H1 (cell line): Measurements from ENCODE around the gene ABHD12B. TPM values are rescaled to one million over a fixed set of nuclear protein-coding genes. Genes with fewer than 3 reads are reported as not detected.

Experiments used
- CTCF ChIA-PET: fragments of 300-600 bp; sonication (Branson Sonifier 250); formaldehyde crosslinking; loops from one replicate; lab custom pipeline; 2021; ENCODE audit not compliant: partially characterized antibody; lab: Charles Lee
- POLR2A ChIA-PET: fragments of 300-600 bp; sonication (Branson Sonifier 250); formaldehyde crosslinking; loops from one replicate; lab custom pipeline; 2021; ENCODE audit warnings: inconsistent platforms; ENCODE audit not compliant: partially characterized antibody; lab: Charles Lee
- DNase-seq, 2 experiments: peaks; one replicate each; pipeline versions ENCODE4 v3.0.0 to v3.0.0-alpha.2; 2010 to 2022; ENCODE audit warnings: low spot score in 2 of 2, low read depth in 1 of 2, mixed read lengths in 1 of 2
- FAIRE-seq: peaks from 2 replicates; lab custom pipeline; 2011; peaks lifted over from hg19 to GRCh38; lab: Jason Lieb, UNC
- H2AFZ ChIP-seq: 2 replicates; pipeline ENCODE4 v1.8.1; 2012; ENCODE audit warnings: low read length, inconsistent platforms
- H2AK5ac ChIP-seq: 2 replicates; pipeline ENCODE4 v1.6.1; 2013; ENCODE audit warnings: low read depth, low read length
- H2BK120ac ChIP-seq: replicated peaks from 2 replicates; pipeline ENCODE3; 2013; ENCODE audit warnings: low read depth, low read length, inconsistent platforms
- H2BK12ac ChIP-seq: 2 replicates; pipeline ENCODE4 v1.6.1; 2013; ENCODE audit warnings: low read depth, low read length
- H2BK15ac ChIP-seq: 2 replicates; pipeline ENCODE4 v1.6.1; 2013; ENCODE audit warnings: low read length
- H2BK20ac ChIP-seq: 2 replicates; pipeline ENCODE4 v1.6.1; 2013; ENCODE audit warnings: low read length
- H2BK5ac ChIP-seq: 2 replicates; pipeline ENCODE4 v1.6.1; 2013; ENCODE audit warnings: low read depth, low read length
- H3K14ac ChIP-seq: 2 replicates; pipeline ENCODE4 v1.6.1; 2013; ENCODE audit warnings: inconsistent platforms; ENCODE audit not compliant: insufficient read length
- H3K18ac ChIP-seq: 2 replicates; pipeline ENCODE4 v1.6.1; 2013; ENCODE audit warnings: low read length; ENCODE audit errors: extremely low read depth
- H3K23ac ChIP-seq: 2 replicates; pipeline ENCODE4 v1.6.1; 2013; ENCODE audit warnings: inconsistent platforms; ENCODE audit not compliant: insufficient read length
- H3K23me2 ChIP-seq: 2 replicates; pipeline ENCODE4 v1.6.1; 2013; ENCODE audit warnings: low read depth, low read length
- H3K27ac ChIP-seq: 2 replicates; pipeline ENCODE4 v1.6.1; 2011; ENCODE audit warnings: low read depth, low read length, inconsistent platforms
- H3K27me3 ChIP-seq, 4 experiments: replicated peaks in 1 of 4; 1 replicate in 1 of 4; 2 replicates in 3 of 4; pipeline versions ENCODE4 v1.6.1 to v1.8.1; 2011 to 2013; ENCODE audit warnings: low read length in 3 of 4, mild to moderate bottlenecking in 3 of 4, inconsistent platforms in 2 of 4, mixed read lengths in 2 of 4, moderate library complexity in 1 of 4; ENCODE audit not compliant: control insufficient read depth in 3 of 4, insufficient read depth in 3 of 4; ENCODE audit errors: extremely low read depth in 1 of 4
- H3K36me3 ChIP-seq, 4 experiments: 2 replicates each; pipeline versions ENCODE4 v1.6.1 to v1.8.1; 2011 to 2013; ENCODE audit warnings: mild to moderate bottlenecking in 4 of 4, low read length in 3 of 4, moderate library complexity in 2 of 4, control low read depth in 1 of 4, inconsistent platforms in 1 of 4; ENCODE audit not compliant: insufficient read depth in 4 of 4, control insufficient read depth in 2 of 4
- H3K4ac ChIP-seq: replicated peaks from 2 replicates; pipeline ENCODE3; 2013; ENCODE audit warnings: low read length, low read depth, mixed read lengths, inconsistent platforms; ENCODE audit not compliant: insufficient read length
- H3K4me1 ChIP-seq, 4 experiments: replicated peaks in 1 of 4; 1 replicate in 1 of 4; 2 replicates in 3 of 4; pipeline versions ENCODE4 v1.6.1 to v1.8.1; 2011 to 2013; ENCODE audit warnings: low read length in 3 of 4, inconsistent platforms in 2 of 4, mixed read lengths in 1 of 4; ENCODE audit not compliant: insufficient read depth in 4 of 4, control insufficient read depth in 3 of 4
- H3K4me2 ChIP-seq, 2 experiments: 2 replicates each; pipeline versions ENCODE4 v1.6.1 to v1.8.1; 2011 to 2013; ENCODE audit warnings: low read depth in 2 of 2, low read length in 2 of 2, control low read depth in 1 of 2, inconsistent platforms in 1 of 2, mild to moderate bottlenecking in 1 of 2; ENCODE audit not compliant: insufficient read depth in 1 of 2
- H3K4me3 ChIP-seq, 4 experiments: fragments of 200-600, 300-600 bp in 1 of 4; sonication (generic), shearing (Covaris generic), sonication (Bioruptor Twin) in 1 of 4; 2 replicates each; pipeline versions ENCODE4 v1.5.1 to v1.8.1; 2011 to 2016; ENCODE audit warnings: low read length in 4 of 4, low read depth in 3 of 4, control low read depth in 2 of 4, inconsistent platforms in 2 of 4, mild to moderate bottlenecking in 2 of 4, mixed read lengths in 1 of 4, moderate library complexity in 1 of 4; ENCODE audit not compliant: insufficient read depth in 2 of 4; ENCODE audit errors: extremely low read depth in 1 of 4
- H3K56ac ChIP-seq: replicated peaks from 2 replicates; pipeline ENCODE3; 2013; ENCODE audit warnings: low read depth, mild to moderate bottlenecking, mixed read lengths, low read length, inconsistent platforms; ENCODE audit not compliant: insufficient read length
- H3K79me1 ChIP-seq: 2 replicates; pipeline ENCODE4 v1.6.1; 2013; ENCODE audit warnings: low read depth, low read length, control low read depth
- H3K79me2 ChIP-seq, 2 experiments: 2 replicates each; pipeline versions ENCODE4 v1.6.1 to v1.8.1; 2012 to 2013; ENCODE audit warnings: low read length in 2 of 2, mild to moderate bottlenecking in 2 of 2, inconsistent platforms in 1 of 2; ENCODE audit not compliant: insufficient read depth in 2 of 2, control insufficient read depth in 1 of 2
- H3K9ac ChIP-seq, 4 experiments: replicated peaks in 1 of 4; 1 replicate in 1 of 4; 2 replicates in 3 of 4; pipeline versions ENCODE4 v1.6.1 to v1.8.1; 2011 to 2013; ENCODE audit warnings: low read depth in 3 of 4, low read length in 3 of 4, control low read depth in 2 of 4, mild to moderate bottlenecking in 2 of 4, moderate library complexity in 2 of 4, inconsistent platforms in 1 of 4; ENCODE audit errors: extremely low read depth in 1 of 4
- H3K9me3 ChIP-seq, 2 experiments: 2 replicates each; pipeline versions ENCODE4 v1.6.1 to v1.8.1; 2012 to 2013; ENCODE audit warnings: mild to moderate bottlenecking in 2 of 2, moderate library complexity in 2 of 2, control low read depth in 1 of 2, inconsistent platforms in 1 of 2, low read depth in 1 of 2, low read length in 1 of 2, mixed read lengths in 1 of 2; ENCODE audit not compliant: insufficient read depth in 2 of 2
- H4K20me1 ChIP-seq, 2 experiments: replicated peaks in 1 of 2; 2 replicates each; pipeline versions ENCODE3 to v1.8.1; 2011 to 2013; ENCODE audit warnings: inconsistent platforms in 2 of 2, low read length in 2 of 2, mild to moderate bottlenecking in 1 of 2; ENCODE audit not compliant: insufficient read depth in 2 of 2, control insufficient read depth in 1 of 2
- H4K5ac ChIP-seq: 2 replicates; pipeline ENCODE4 v1.6.1; 2013; ENCODE audit warnings: low read length, low read depth, mixed read lengths, inconsistent platforms; ENCODE audit not compliant: insufficient read length
- H4K8ac ChIP-seq: 2 replicates; pipeline ENCODE4 v1.8.0; 2013; ENCODE audit warnings: mild to moderate bottlenecking, moderate library complexity, low read length, inconsistent platforms; ENCODE audit not compliant: insufficient read depth; ENCODE audit errors: extremely low read depth
- H4K91ac ChIP-seq: replicated peaks from 2 replicates; pipeline ENCODE3; 2013; ENCODE audit warnings: low read length, mixed read lengths, inconsistent platforms; ENCODE audit not compliant: insufficient read length
- ATF3 ChIP-seq: IDR thresholded peaks from 2 replicates; pipeline ENCODE4 v1.6.1; 2011; ENCODE audit warnings: low read depth, mild to moderate bottlenecking, low read length; ENCODE audit not compliant: insufficient read depth
- GTF2F1 ChIP-seq: IDR thresholded peaks from 2 replicates; pipeline ENCODE4 v1.6.1; 2012; ENCODE audit warnings: low read depth, low read length, improper control_type of control experiment, borderline replicate concordance
- KDM1A ChIP-seq: fragments of 200-600, 300-600 bp; sonication (generic); IDR thresholded peaks from 2 replicates; pipeline ENCODE4 v1.7.1; 2016; ENCODE audit warnings: mild to moderate bottlenecking, low read length, borderline replicate concordance
- KDM4A ChIP-seq: IDR thresholded peaks from one replicate; pipeline ENCODE4 v1.7.1; 2012; ENCODE audit warnings: low read depth, mild to moderate bottlenecking, moderate library complexity, low read length, inconsistent platforms; ENCODE audit not compliant: severe bottlenecking
- RXRA ChIP-seq: IDR thresholded peaks from 2 replicates; pipeline ENCODE4 v1.6.1; 2011; ENCODE audit warnings: low read depth, mild to moderate bottlenecking, low read length, moderate library complexity; ENCODE audit not compliant: insufficient read depth
- SAP30 ChIP-seq: fragments of 300-600 bp; sonication (generic); IDR thresholded peaks from 2 replicates; pipeline ENCODE4 v1.7.1; 2012; ENCODE audit warnings: low read length, moderate library complexity, mild to moderate bottlenecking, inconsistent platforms; ENCODE audit not compliant: insufficient read depth, insufficient replicate concordance
- WGBS, 2 experiments: shearing (Covaris generic) in 1 of 2; methylation state at CpG; one replicate each; pipeline versions ENCODE4 v1.1.6 to v1.1.7; 2013 to 2015; ENCODE audit warnings: low lambda C conversion rate in 2 of 2, mixed read lengths in 2 of 2, inconsistent platforms in 1 of 2, low coverage in 1 of 2, missing lambda C conversion rate in 1 of 2; ENCODE audit not compliant: insufficient replicate concordance in 2 of 2, insufficient coverage in 1 of 2, insufficient read length in 1 of 2; ENCODE audit errors: extremely low coverage in 1 of 2, missing lambda C conversion rate in 1 of 2; 5-methylcytosine and 5-hydroxymethylcytosine counted together
- polyA plus RNA-seq, 7 experiments: library from polyadenylated mRNA; depleted of rRNA in 3 of 7; stranded (reverse) in 5 of 7; unstranded in 2 of 7; fragments of >200 nt in 5 of 7; fragments of 200-250 nt in 2 of 7; gene quantifications; 1 replicate in 5 of 7; 2 replicates in 1 of 7; 4 replicates in 1 of 7; pipeline versions ENCODE4 v1.2.1 to v1.2.3, GENCODE V29; 2011 to 2013; ENCODE audit warnings: missing spikeins in 2 of 7, mixed read lengths in 2 of 7
- total RNA-seq: library from RNA; stranded (reverse); fragmentation: NEBNext Ultra II Directional; extraction: Animal tissue kit (Norgen Biotek cat#: 25700); gene quantifications from 2 replicates; pipeline ENCODE4 v1.2.1, GENCODE V29; 2021

Gene ABHD12B
- total and polyA plus RNA-seq, 2 of the 8 experiments (the other 6 are each of a cell fraction or from before 2014, with no cell fraction given): 4.0 to 102 TPM

GRCh38 chr14:50922803-50923202 is 51.0 kb downstream of the ABHD12B start:
- 93% methylated on average over 2 of the region's 2 CpGs; no CpG with 5 or more reads in 1 of the 2 experiments for WGBS, 2 experiments

More at GRCh38 chr14:50922803-50923202, 51.0 kb downstream of the ABHD12B start:
- Histone ChIP-seq H3K9ac (no peak overlapping the region), H2AFZ (no peak overlapping the region), H3K27ac (no peak overlapping the region), H3K4me3 (no peak overlapping the region), H3K23me2 (no peaks in the 10 kb centered on the region; the same call in 1 of the 2 replicates), H2AK5ac (no peak overlapping the region), H3K14ac (no peak overlapping the region), H4K20me1 (no peaks in the 10 kb centered on the region), H2BK120ac (no peak overlapping the region), H3K18ac (no peak overlapping the region), H3K56ac (no peak overlapping the region), H3K36me3 (peaks cover 0 to 5% (median 3%) of the 10 kb centered on the region in 4 experiments; a peak in 4 of 8 replicates), H4K91ac (no peak overlapping the region), H3K27me3 (no peaks in the 10 kb centered on the region), H3K9me3 (no peaks in the 10 kb centered on the region), H3K4me1 (peaks cover 0 to 9% (median 1%) of the 10 kb centered on the region in 4 experiments; a peak in 1 of 7 replicates), H2BK5ac (no peak overlapping the region), H2BK12ac (no peak overlapping the region), H2BK20ac (no peak overlapping the region), H3K79me1 (no peaks in the 10 kb centered on the region), H3K4me2 (no peak overlapping the region), H4K8ac (no peak overlapping the region), H3K23ac (no peak overlapping the region), H3K4ac (no peak overlapping the region), H2BK15ac (no peak overlapping the region), H4K5ac (no peak overlapping the region), H3K79me2 (no peaks in the 10 kb centered on the region)
- TF ChIP-seq SAP30: no peak
- TF ChIP-seq RXRA: no peak
- TF ChIP-seq KDM4A: no peak
- TF ChIP-seq GTF2F1: no peak
- no peak for TF ChIP-seq ATF3
- TF ChIP-seq KDM1A: no peak
- FAIRE-seq (no peak), DNase-seq (no peak)
- ChIA-PET CTCF (no interaction called here), POLR2A (no interaction called here)
